Cardiac fibroblast (primary cell): Measurements from ENCODE around the gene COL13A1.

ENCODE experiments used
- DNase-seq, 2 donors: peaks; one replicate each; pipeline versions ENCODE4 v3.0.0 to v3.0.0-alpha.2; 2010; ENCODE audit warnings: low read depth in 2 of 2
- H3K4me3 ChIP-seq, 2 donors: replicated peaks in 1 of 2; 1 replicate in 1 of 2; 2 replicates in 1 of 2; pipeline ENCODE4 v1.5.1; 2011; ENCODE audit warnings: low read depth in 2 of 2, low read length in 2 of 2, mild to moderate bottlenecking in 2 of 2, moderate library complexity in 1 of 2
- TF ChIP-seq, protein P1 (sequence below): IDR thresholded peaks from one replicate; pipeline ENCODE4 v1.5.1; 2011; ENCODE audit warnings: low read depth, mild to moderate bottlenecking, low read length, inconsistent platforms

The COL13A1 gene

DNA sequence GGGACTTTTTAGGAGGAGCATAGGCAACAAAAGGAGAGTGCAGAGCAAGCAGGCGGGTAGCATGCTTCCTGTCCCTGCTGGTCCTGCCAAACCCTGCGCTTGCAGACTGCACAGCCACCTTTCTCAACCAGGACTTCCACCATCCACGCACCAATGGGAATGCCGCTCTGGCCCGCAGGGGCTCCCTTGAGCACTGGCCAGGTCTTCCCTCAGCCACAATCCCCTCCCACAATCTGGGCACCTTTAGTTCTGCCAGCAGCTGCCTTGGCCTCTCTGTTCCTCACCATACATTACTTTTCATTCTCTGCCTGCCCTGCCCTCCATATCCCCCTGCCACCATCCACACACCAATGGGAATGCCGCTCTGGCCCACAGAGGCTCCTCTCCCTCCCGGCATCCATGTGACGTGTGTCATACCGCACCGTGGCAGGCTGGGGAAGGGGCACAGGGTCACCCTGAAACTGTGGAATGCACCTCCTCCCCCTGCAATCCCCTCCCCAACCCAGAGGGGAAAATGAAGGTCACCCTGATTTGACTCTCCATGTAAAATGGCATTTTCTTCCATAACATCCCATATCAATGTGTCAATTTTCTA lies 153.6 kb downstream of the COL13A1 start:
- DNase-seq: no peak
- TF ChIP-seq, protein P1, sequence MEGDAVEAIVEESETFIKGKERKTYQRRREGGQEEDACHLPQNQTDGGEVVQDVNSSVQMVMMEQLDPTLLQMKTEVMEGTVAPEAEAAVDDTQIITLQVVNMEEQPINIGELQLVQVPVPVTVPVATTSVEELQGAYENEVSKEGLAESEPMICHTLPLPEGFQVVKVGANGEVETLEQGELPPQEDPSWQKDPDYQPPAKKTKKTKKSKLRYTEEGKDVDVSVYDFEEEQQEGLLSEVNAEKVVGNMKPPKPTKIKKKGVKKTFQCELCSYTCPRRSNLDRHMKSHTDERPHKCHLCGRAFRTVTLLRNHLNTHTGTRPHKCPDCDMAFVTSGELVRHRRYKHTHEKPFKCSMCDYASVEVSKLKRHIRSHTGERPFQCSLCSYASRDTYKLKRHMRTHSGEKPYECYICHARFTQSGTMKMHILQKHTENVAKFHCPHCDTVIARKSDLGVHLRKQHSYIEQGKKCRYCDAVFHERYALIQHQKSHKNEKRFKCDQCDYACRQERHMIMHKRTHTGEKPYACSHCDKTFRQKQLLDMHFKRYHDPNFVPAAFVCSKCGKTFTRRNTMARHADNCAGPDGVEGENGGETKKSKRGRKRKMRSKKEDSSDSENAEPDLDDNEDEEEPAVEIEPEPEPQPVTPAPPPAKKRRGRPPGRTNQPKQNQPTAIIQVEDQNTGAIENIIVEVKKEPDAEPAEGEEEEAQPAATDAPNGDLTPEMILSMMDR: no peak
- no peak overlapping the region for H3K4me3 ChIP-seq

- TF ChIP-seq, protein P1: no peak
- no peak overlapping the region for H3K4me3 ChIP-seq
- DNase-seq: no peak
These were observed 154.4 kb downstream of the COL13A1 start for GRCh38 chr10:69955897-69956740.

GRCh38 chr10:69956741-69957230 lies 155.1 kb downstream of the COL13A1 start:
- no peak overlapping the region for H3K4me3 ChIP-seq
- DNase-seq: no peak
- TF ChIP-seq, protein P1: no peak

DNA sequence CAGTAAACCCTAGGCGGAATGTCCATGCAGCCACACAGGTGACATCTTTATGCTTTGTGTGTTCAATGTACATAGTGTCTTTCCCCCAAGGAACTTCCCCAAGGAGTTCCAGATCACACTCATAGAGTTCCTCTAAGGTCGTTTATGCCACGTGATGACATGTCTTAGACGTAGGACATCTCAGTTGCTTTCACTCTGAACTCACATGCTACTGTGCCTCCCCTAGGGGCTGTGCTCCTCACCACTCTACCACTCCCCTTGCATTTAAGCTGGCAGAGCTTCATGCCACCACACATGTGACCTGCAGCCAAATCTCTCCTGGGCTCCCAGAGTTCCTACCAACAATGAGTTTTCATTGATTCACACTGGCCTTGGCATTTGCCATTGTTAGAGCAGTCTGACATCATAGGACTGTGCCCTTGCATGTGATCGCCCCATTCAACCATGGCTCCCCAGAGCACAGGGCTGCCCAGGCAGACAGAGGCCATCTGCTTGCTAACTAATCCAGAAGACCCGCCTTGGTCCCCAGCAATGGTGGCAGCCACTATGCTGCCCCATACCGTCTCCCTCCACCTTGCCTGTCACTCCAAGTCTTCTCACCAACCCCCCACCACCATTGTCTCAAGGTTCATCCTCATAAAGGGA lies 155.7 kb downstream of the COL13A1 start:
- TF ChIP-seq, protein P1: no peak
- H3K4me3 ChIP-seq: no peak overlapping the region
- no peak for DNase-seq

DNA sequence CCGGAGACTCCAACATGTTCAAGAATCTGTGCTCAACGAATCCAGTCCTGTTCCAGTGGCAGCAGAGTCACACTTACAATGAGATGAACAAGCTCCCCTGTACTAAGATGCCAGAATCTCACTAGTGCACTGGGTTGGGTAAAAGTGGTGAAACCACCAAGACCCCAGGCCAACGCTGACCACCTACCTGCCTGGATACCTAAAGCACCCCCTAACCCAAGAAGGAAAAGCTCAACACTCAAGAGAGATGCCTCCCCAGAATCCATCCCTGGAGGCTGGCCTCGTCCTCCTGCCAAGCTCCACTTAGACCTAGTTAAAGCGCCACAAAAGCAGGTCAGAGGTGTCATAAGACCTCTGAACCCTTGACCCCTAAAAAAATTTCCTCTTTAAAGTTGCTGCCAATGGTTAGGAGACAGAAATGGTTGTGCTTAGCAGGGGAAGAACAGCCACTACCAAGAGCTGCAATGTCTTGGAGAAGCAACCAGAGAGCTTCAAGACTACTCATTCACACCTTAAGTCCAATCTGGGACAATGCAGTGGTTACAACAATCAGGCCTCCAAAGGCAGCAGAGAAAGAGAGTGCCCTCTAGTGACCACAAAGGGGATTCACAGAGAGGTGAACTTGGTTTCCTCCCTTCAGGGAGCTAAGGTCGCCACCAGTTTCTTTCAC lies 156.3 kb downstream of the COL13A1 start:
- TF ChIP-seq, protein P1: peak; percentile 93
- DNase-seq: peak; percentile 69 to 72
- H3K4me3 ChIP-seq: no peak overlapping the region

DNA sequence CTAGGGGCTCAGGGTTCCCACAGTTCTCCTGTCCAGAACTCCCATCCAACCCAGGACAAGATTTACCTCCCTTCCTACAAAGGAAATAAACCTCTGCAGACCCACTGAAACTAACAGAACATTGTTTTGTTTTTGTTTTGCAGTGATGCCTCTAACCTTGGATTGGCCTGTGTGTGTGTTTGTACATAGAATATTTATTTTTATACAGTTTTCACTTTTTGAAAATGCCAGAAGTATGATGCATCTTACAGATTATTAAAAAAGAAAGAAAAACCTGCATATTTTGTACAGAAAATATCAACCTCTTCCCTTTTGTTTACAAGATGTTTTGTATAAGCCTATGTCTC lies 156.8 kb downstream of the COL13A1 start:
- DNase-seq: no peak
- TF ChIP-seq, protein P1: no peak
- no peak overlapping the region for H3K4me3 ChIP-seq
